Measurements from ENCODE around the gene JAM3.

The JAM3 gene

GRCh38 chr11:134068829-134069425 lies at the start of gene JAM3:
JAM3 (plus strand) TSS chr11:134069072; CDS start chr11:134069084, 12 bp downstream.
- peak; percentile 81 for DNase-seq

GRCh38 chr11:134019500-134019899 lies 49.4 kb upstream of the JAM3 start:
- no peak for DNase-seq

DNA sequence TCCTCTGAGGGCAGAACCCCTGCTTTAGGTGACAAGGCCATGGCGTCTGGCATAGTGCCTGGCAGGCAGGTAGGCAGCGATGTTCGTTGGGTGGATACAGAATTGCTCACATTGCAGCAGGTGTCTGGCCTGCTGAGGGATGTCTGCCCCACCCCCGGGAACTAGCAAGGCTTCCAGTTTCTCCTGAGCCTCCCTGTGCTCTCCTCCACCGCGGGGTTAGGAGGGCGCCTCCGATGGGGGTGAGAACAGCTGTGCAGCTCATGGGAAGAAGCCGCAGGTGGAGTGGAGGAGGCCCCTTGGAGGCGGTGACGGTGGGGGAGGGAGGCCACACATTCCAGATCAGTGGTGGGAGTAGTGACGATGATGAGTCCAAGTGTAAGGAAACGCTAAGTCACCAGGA lies 48.3 kb upstream of the JAM3 start:
- no peak for DNase-seq

- DNase-seq, result no peak
These were observed 47.5 kb upstream of the JAM3 start for GRCh38 chr11:134021326-134021725.

GRCh38 chr11:134022748-134023147 lies 46.1 kb upstream of the JAM3 start:
- DNase-seq, result no peak

- DNase-seq, result no peak
These were observed 44.3 kb upstream of the JAM3 start for GRCh38 chr11:134024420-134025081.

DNA sequence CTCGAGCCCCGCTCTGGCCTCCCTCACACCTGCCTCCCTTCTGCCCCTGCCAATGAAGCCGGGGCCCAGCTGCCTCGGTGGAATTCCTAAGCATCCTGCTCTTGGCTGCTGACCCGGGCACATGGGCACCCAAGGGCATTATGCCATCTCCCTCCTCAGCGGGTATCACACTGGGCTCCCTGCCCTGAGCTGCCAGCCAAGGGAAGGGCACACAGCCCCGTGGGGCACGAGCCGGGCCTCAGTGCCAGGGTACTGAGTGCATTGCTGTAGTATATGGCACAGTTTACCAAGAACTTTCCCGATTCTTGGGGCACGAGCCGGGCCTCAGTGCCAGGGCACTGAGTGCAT lies 43.8 kb upstream of the JAM3 start:
- DNase-seq, result no peak

DNA sequence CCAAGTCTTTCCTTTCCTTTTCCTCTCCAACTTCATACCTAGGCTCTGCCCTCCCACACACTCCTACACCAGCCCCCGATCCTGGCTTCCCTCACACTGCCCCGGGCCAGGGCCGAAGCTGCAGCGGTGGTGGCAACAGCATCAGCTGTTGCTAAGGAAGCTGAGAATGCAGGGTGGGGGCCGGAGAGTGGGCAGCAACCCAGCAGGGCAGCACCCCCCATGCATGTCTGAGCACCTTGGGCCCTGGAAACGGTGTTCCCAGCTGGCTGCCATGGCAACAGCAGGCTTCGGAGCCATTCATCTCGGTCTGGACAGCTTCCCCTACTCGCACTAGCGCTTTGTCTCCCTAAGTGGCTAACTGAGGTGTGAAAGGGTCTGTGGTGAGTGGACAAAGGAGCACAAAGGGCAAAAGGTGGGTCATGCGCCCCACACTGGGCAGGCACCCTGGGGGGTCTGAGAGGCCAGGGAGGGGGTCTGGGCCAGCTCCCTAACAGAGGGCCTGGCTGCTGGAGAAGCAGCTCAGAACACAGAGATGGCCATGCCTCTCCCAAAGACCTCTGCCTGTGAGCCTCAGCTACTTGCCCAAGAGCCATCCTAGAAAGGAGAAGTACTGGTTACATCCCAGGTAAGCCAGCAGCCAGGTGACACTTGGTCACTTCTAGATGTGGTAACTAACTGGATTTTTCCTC lies 42.1 kb upstream of the JAM3 start:
- DNase-seq, result no peak

- no peak for DNase-seq
These were observed 41.2 kb upstream of the JAM3 start for GRCh38 chr11:134027671-134028070.

- DNase-seq, result no peak
These were observed 40.4 kb upstream of the JAM3 start for GRCh38 chr11:134028368-134028920.

DNA sequence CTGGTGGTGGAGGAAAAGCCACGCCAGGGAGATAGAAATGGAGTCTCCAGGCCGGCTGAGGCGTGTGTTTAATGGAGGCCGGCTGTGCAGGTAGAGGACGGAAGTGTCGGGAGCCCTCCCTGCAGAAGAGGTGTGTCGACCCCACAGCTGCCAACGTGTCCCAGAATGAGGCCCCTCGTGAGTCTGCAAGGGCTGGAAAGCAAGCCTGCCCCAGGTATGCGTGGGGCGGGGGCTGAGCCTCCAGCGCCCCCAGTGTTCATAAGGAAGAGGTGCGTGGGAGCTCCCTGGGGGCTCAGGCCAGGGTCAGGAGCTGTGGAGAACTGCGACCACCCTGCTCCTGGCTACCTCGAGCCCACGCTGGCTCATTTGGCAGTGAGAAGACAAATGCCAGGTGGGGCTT lies 38.0 kb upstream of the JAM3 start:
- no peak for DNase-seq

GRCh38 chr11:134032043-134032442 lies 36.8 kb upstream of the JAM3 start:
- DNase-seq, result no peak

- no peak for DNase-seq
These were observed 36.3 kb upstream of the JAM3 start for GRCh38 chr11:134032501-134033091.

- DNase-seq, result no peak
These were observed 35.6 kb upstream of the JAM3 start for GRCh38 chr11:134033276-134033675.

GRCh38 chr11:134033696-134034491 lies 35.0 kb upstream of the JAM3 start:
- DNase-seq, result peak; percentile 87

- DNase-seq, result no peak
These were observed 34.1 kb upstream of the JAM3 start for GRCh38 chr11:134034496-134035381.

DNA sequence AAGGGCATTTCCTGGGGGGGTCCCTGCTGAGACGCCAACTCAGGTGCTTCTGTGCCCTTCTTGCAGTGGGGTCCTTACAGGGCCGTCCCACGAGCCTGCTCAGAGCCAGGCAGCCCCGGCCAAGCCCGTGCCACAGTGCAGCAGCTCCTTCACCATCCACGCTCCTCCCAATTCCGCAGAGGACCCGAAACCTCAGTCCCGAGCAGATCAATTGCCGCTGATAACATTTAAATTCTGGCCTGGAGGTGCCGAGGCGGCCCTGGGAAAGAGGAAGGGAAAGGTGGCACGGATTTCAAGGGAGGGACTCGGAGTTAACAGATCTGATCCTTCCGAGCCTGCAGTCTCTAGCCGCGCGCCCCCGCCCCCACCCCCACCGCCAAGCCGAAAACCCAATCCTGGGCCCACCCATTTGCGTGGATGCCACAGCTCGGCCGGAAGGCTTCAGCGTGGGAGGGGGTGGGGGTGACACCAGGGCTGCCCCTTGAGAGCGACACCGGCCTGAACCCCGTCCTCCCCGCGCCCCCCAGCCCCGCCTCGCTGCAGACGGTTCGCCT lies 32.3 kb upstream of the JAM3 start:
- DNase-seq, result no peak

DNA sequence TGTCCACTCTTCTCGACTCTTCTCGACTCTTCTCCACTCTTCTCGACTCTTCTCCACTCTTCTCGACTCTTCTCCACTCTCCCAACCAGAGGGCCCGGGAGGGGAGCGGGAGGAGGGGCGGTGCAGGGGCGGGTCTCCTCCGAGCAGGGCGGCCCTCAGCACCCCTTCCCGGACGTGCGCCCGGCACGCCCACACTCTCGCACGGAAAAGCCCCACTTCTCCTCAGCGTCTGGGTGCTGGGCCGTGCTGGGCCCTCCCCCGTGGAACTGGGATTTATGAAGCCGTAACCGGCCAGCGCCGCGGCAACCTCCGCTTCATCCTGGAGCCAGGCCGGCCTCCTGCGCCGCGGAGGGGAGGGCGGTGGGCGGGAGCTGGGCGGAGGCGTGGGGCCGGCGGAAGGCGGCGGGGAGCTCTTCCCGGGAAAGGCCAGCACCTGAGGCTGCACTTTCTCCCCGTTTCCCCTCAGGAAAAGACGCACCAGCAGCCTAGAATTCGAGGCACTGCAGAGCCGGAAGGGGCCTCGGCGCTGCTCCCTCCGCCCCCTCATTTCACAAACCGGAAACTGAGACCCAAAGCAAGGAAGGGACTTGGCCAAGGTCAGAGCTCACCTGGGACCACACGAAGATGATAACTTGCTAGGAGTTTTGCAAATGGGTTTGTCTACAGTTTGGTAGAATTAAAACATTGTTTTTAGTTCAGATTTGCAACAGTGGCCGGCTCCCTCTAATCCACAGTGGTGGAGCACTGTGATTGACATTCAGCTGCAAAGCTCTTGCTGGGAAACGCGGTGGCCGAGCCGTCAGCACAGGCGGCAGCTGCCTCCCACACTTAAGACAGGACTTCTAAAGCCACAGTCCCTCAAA lies 31.6 kb upstream of the JAM3 start:
- peak; percentile 35 for DNase-seq

- no peak for DNase-seq
These were observed 29.9 kb upstream of the JAM3 start for GRCh38 chr11:134038897-134039470.

Measured in NCI-H2227 treated with DMSO at 0.1 percent for 48 hours (cell line).